ENCODE results near the gene PRKCB.
"Not testable (repeated sequence)": the region's sequence is repeated elsewhere in the genome, so short reads cannot be mapped to it uniquely, and the experiment has no call there.

GRCh38 chr16:23916552-23916951, 80.8 kb downstream of the PRKCB start:
- not testable (repeated sequence) for TF ChIP-seq CTCF (IDR thresholded peaks at IDR 0.05; ENCODE audit: poor library complexity, severe bottlenecking); TAF1 (IDR thresholded peaks at IDR 0.05; ENCODE audit: low read depth); EZH2 (IDR thresholded peaks at IDR 0.05; ENCODE audit: borderline replicate concordance, insufficient read depth, low read length, poor library complexity, severe bottlenecking); REST (IDR thresholded peaks at IDR 0.05; ENCODE audit: borderline replicate concordance); RAD21 (conservative IDR thresholded peaks at IDR 0.05); EP300 (conservative IDR thresholded peaks at IDR 0.05; ENCODE audit: poor library complexity, severe bottlenecking); SMC3 (conservative IDR thresholded peaks at IDR 0.05; ENCODE audit: poor library complexity)

All from neural cell (in vitro differentiated cells).